GM18951 (cell line): Measurements from ENCODE around the gene HCN3.

Experiments
- POLR2A ChIP-seq: IDR thresholded peaks from 4 replicates; pipeline ENCODE4 v1.6.1; 2011; ENCODE audit warnings: mild to moderate bottlenecking; ENCODE audit not compliant: insufficient read length, insufficient read depth; ENCODE audit errors: extremely low read depth
- in situ Hi-C: fragments of 300-500 bp; cut with MboI; formaldehyde crosslinking; loops from one replicate; pipeline ENCODE4 v1.12.0; 2022; ENCODE audit warnings: low sequenced_read_pairs, mixed read lengths, inconsistent platforms; ENCODE audit not compliant: unreplicated experiment

The HCN3 gene

DNA sequence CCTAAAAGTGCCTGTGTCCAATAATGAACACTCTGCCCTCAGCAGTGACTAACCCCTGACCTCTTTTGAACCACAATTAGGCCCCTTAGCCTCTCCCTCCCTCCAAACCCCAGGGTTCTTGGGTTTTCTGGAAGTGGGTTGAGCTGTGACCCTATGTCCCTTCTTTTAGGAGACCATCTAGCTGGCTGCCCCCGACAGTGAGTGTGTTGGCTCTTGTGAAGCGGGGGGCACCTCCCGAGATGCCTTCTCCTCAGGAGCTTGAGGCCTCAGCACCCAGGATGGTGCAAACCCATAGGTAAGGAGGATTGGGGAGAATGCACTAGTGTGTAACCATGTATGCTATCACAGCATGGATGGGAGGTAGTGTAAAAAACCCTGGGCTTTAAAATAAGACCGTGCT lies 50.7 kb downstream of the HCN3 start:
- no peak for TF ChIP-seq POLR2A
- in situ Hi-C loops, result loop anchor here (5.0 kb wide), 1 partner anchor 81 kb away; no protein-coding TSS in a partner anchor

- in situ Hi-C loops, result loop anchor here (5.0 kb wide), 1 partner anchor 82 kb away; no protein-coding TSS in a partner anchor
Measured at GRCh38 chr1:155328856-155329255, 51.6 kb downstream of the HCN3 start.

DNA sequence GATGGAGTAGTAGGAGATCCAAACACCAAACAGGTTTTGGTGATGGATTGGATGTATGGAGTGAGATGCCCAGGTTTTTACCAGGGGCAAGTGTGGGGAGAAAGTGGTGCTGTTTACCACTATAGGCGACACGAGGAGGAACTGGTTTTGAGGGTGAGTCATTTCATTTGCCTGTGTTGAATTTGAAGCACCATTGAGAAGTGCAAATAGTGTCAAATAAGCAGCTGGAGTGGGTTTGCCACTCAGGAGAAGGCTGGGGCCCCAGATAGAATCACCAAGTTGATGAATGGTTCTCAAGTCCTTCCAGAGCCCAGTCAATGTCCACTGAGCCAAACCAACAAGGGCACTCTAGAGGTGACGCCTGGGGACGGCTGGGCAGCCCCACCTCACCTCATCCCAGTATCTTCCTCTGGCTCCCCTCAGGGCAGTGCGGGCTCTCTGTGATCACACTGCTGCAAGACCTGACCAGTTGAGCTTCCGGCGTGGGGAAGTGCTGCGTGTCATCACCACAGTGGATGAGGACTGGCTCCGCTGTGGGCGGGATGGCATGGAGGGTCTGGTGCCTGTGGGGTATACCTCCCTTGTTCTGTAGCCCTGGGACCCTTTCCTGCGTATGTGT lies 52.8 kb downstream of the HCN3 start:
- in situ Hi-C loops, result loop anchor here (5.0 kb wide), 1 partner anchor 83 kb away; no protein-coding TSS in a partner anchor

DNA sequence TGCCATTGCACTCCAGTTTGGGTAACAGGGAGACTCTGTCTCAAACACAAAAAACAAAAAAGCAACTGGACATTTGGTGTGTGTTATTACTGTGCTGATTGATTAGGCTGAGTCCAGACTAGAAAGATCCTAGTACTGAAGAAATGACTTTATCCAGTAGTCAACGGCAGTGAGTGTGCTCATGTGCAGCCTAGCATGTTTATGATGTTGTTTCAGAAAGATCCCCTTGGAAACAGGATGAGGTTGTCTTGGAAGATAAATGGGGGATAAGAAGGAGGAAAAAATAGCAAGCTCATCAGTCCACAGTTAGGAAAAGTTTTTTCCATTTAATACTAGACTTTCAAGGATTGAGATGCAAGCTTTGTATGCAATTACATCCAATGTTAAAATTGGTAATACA lies 57.7 kb downstream of the HCN3 start:
- in situ Hi-C loops, result no loop called here
- TF ChIP-seq POLR2A, result no peak

More for the DNA sequence above, 52.8 kb downstream of the HCN3 start:
- TF ChIP-seq POLR2A, result no peak
